HFF-Myc (cell line): ENCODE data around the gene DMWD.

Experiments
- DNase-seq: peaks from one replicate; pipeline ENCODE4 v3.0.0-alpha.2; 2011; ENCODE audit warnings: low read depth; ENCODE audit errors: extremely low read depth
- H3K4me3 ChIP-seq: replicated peaks from 2 replicates; pipeline ENCODE4 v1.5.1; 2011; ENCODE audit warnings: low read depth, mild to moderate bottlenecking, control low read depth, low read length
- TF ChIP-seq, protein P1 (sequence below): IDR thresholded peaks from 2 replicates; pipeline ENCODE4 v1.5.1; 2012; ENCODE audit warnings: mild to moderate bottlenecking, low read depth, low read length, control low read depth; ENCODE audit errors: missing control alignments

The DMWD gene

GRCh38 chr19:45789035-45789786, 3.4 kb downstream of the DMWD start:
- H3K4me3 ChIP-seq, result no peak overlapping the region
- TF ChIP-seq, protein P1, sequence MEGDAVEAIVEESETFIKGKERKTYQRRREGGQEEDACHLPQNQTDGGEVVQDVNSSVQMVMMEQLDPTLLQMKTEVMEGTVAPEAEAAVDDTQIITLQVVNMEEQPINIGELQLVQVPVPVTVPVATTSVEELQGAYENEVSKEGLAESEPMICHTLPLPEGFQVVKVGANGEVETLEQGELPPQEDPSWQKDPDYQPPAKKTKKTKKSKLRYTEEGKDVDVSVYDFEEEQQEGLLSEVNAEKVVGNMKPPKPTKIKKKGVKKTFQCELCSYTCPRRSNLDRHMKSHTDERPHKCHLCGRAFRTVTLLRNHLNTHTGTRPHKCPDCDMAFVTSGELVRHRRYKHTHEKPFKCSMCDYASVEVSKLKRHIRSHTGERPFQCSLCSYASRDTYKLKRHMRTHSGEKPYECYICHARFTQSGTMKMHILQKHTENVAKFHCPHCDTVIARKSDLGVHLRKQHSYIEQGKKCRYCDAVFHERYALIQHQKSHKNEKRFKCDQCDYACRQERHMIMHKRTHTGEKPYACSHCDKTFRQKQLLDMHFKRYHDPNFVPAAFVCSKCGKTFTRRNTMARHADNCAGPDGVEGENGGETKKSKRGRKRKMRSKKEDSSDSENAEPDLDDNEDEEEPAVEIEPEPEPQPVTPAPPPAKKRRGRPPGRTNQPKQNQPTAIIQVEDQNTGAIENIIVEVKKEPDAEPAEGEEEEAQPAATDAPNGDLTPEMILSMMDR, result no peak
- no peak for DNase-seq

DNA sequence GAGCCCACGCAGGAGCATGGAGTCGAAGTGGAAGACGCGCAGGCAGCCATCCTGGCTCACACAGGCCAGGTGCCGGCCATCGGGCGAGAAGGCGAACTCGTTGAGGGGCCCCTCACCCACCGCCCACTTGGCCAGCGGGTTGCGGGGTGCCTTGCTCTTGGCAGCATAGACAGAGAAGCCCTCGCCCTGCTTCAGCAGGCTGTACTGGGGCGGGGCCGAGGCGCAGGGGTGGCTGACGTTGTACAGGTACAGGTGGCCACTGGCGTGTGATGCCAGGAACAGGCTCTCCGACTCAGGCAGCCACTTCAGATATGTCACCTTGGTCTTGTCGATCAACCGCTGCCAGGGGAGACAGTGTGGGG, 6.1 kb downstream of the DMWD start:
- TF ChIP-seq, protein P1, result no peak

GRCh38 chr19:45785781-45786532, 6.7 kb downstream of the DMWD start:
- no peak overlapping the region for H3K4me3 ChIP-seq
- TF ChIP-seq, protein P1, result no peak

More for the DNA sequence above, 6.1 kb downstream of the DMWD start:
- no peak overlapping the region for H3K4me3 ChIP-seq
- DNase-seq, result no peak

GRCh38 chr19:45785097-45785496, 7.5 kb downstream of the DMWD start:
- TF ChIP-seq, protein P1, result no peak
- DNase-seq, result no peak
- no peak overlapping the region for H3K4me3 ChIP-seq

More at GRCh38 chr19:45785781-45786532, 6.7 kb downstream of the DMWD start:
- DNase-seq, result no peak

GRCh38 chr19:45784096-45784495, 8.5 kb downstream of the DMWD start:
- TF ChIP-seq, protein P1, result no peak
- H3K4me3 ChIP-seq, result no peak overlapping the region
- no peak for DNase-seq

- TF ChIP-seq, protein P1, result no peak
- H3K4me3 ChIP-seq, result no peak overlapping the region; the same call in 1 of the 2 replicates
- no peak for DNase-seq
Observed at GRCh38 chr19:45782820-45783785, 9.5 kb downstream of the DMWD start.
